KOPT-K1 (cell line): ENCODE data around the gene TAOK3.

ENCODE experiments used
- H3K27ac ChIP-seq: fragments of 200-600 bp; sonication (generic); 2 replicates; pipeline ENCODE4 v1.5.1; 2016; ENCODE audit warnings: antibody characterized with exemption, mild to moderate bottlenecking, low read depth, low read length; ENCODE audit not compliant: poor library complexity, severe bottlenecking
- H3K36me3 ChIP-seq: fragments of 200-600 bp; sonication (generic); 2 replicates; pipeline ENCODE4 v1.5.1; 2017; ENCODE audit warnings: antibody characterized with exemption, mild to moderate bottlenecking, low read length, moderate library complexity; ENCODE audit not compliant: insufficient read depth
- H3K9me3 ChIP-seq: fragments of 200-600 bp; sonication (generic); 2 replicates; pipeline ENCODE4 v1.5.1; 2017; ENCODE audit warnings: antibody characterized with exemption, low read length, mild to moderate bottlenecking; ENCODE audit not compliant: insufficient read depth, poor library complexity, severe bottlenecking

The TAOK3 gene

GRCh38 chr12:118119449-118119879 is 253.2 kb downstream of the TAOK3 start:
- H3K27ac ChIP-seq = no peak overlapping the region
- H3K36me3 ChIP-seq = no peaks in the 10 kb centered on the region
- H3K9me3 ChIP-seq = no peaks in the 10 kb centered on the region

- no peaks in the 10 kb centered on the region for H3K9me3 ChIP-seq
- H3K36me3 ChIP-seq = no peaks in the 10 kb centered on the region
- no peak overlapping the region for H3K27ac ChIP-seq
These were observed 263.6 kb downstream of the TAOK3 start for GRCh38 chr12:118109088-118109487.

GRCh38 chr12:118107694-118108093 is 265.0 kb downstream of the TAOK3 start:
- Histone ChIP-seq H3K27ac (no peak overlapping the region), H3K36me3 (no peaks in the 10 kb centered on the region)

GRCh38 chr12:118107011-118107410 is 265.7 kb downstream of the TAOK3 start:
- no peak overlapping the region for H3K27ac ChIP-seq
- no peaks in the 10 kb centered on the region for H3K9me3 ChIP-seq
- no peaks in the 10 kb centered on the region for H3K36me3 ChIP-seq

More at GRCh38 chr12:118107694-118108093, 265.0 kb downstream of the TAOK3 start:
- H3K9me3 ChIP-seq = no peaks in the 10 kb centered on the region

GRCh38 chr12:118103601-118104382 is 268.9 kb downstream of the TAOK3 start, which contains the start of gene VSIG10:
TSS of gene VSIG10 (minus strand) at chr12:118104011. CDS start at chr12:118103671, 340 bp downstream.
- Histone ChIP-seq H3K36me3 (no peaks in the 10 kb centered on the region), H3K9me3 (no peaks in the 10 kb centered on the region), H3K27ac (no peak within 1 kb of the TSS)

- Histone ChIP-seq H3K36me3 (no peaks in the 10 kb centered on the region), H3K27ac (no peak overlapping the region), H3K9me3 (no peaks in the 10 kb centered on the region)
These were observed 269.5 kb downstream of the TAOK3 start for GRCh38 chr12:118103201-118103600.

GRCh38 chr12:118102609-118103008 is 270.1 kb downstream of the TAOK3 start:
- Histone ChIP-seq H3K36me3 (no peaks in the 10 kb centered on the region), H3K27ac (no peak overlapping the region), H3K9me3 (no peaks in the 10 kb centered on the region)

GRCh38 chr12:118102070-118102469 is 270.6 kb downstream of the TAOK3 start:
- no peaks in the 10 kb centered on the region for H3K9me3 ChIP-seq
- H3K36me3 ChIP-seq = no peaks in the 10 kb centered on the region
- H3K27ac ChIP-seq = no peak overlapping the region

GRCh38 chr12:118101051-118101450 is 271.7 kb downstream of the TAOK3 start:
- Histone ChIP-seq H3K36me3 (no peaks in the 10 kb centered on the region), H3K27ac (no peak overlapping the region), H3K9me3 (no peaks in the 10 kb centered on the region)
